Measurements from ENCODE around the gene HDAC4.

HDAC4 gene

GRCh38 chr2:239202836-239203235 lies 198.0 kb downstream of the HDAC4 start:
- DNase-seq (ENCODE audit: low read depth), result no peak
- TF ChIP-seq, protein P1, sequence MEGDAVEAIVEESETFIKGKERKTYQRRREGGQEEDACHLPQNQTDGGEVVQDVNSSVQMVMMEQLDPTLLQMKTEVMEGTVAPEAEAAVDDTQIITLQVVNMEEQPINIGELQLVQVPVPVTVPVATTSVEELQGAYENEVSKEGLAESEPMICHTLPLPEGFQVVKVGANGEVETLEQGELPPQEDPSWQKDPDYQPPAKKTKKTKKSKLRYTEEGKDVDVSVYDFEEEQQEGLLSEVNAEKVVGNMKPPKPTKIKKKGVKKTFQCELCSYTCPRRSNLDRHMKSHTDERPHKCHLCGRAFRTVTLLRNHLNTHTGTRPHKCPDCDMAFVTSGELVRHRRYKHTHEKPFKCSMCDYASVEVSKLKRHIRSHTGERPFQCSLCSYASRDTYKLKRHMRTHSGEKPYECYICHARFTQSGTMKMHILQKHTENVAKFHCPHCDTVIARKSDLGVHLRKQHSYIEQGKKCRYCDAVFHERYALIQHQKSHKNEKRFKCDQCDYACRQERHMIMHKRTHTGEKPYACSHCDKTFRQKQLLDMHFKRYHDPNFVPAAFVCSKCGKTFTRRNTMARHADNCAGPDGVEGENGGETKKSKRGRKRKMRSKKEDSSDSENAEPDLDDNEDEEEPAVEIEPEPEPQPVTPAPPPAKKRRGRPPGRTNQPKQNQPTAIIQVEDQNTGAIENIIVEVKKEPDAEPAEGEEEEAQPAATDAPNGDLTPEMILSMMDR (IDR thresholded peaks at IDR 0.05; ENCODE audit: control insufficient read depth, insufficient read depth, low read depth, low read length, missing control alignments), result no peak
- H3K4me3 ChIP-seq (ENCODE audit: control insufficient read depth, low read depth, low read length), result no peak overlapping the region

- TF ChIP-seq, protein P1 (IDR thresholded peaks at IDR 0.05; ENCODE audit: control insufficient read depth, insufficient read depth, low read depth, low read length, missing control alignments), result no peak
- DNase-seq (ENCODE audit: low read depth), result no peak
- no peak overlapping the region for H3K4me3 ChIP-seq (ENCODE audit: control insufficient read depth, low read depth, low read length)
These were observed 198.5 kb downstream of the HDAC4 start for GRCh38 chr2:239202343-239202742.

DNA sequence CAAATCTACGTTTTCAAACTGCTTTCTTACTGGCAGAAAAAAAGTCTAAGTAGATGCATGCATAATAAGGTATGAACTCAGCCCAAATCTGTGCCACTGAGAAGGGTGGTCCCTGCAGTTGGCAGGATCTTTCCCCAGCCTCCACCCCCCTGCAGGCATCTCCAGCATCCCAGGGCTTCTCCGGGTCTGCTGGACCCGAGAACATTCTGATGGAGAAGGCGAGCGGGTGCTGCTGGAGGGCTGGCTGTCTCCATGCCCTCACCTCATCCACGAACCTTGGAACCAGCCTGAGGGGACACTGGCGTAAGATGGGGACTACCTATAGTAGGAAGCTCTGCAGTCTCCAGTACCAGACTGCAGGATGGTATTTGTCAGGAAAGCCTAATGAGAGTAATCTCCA lies 198.9 kb downstream of the HDAC4 start:
- no peak for DNase-seq (ENCODE audit: low read depth)
- H3K4me3 ChIP-seq (ENCODE audit: control insufficient read depth, low read depth, low read length), result no peak overlapping the region
- TF ChIP-seq, protein P1 (IDR thresholded peaks at IDR 0.05; ENCODE audit: control insufficient read depth, insufficient read depth, low read depth, low read length, missing control alignments), result no peak

DNA sequence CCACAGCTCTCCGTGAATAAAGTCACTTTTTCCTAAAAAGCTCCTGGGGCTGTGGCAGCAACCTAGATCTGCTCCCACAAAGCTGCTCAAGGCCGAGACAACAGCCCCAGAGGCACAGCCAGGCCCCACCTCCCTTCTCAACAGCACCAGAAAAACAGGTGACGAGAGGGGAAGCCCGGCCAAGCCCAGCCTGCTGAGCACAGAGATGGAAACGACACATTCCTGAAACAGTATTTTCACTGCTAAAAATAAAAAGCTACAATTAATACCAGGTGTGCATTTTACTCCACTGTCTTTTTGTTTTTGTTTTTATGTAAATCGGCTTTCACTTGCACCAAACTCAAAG lies 199.3 kb downstream of the HDAC4 start:
- TF ChIP-seq, protein P1 (IDR thresholded peaks at IDR 0.05; ENCODE audit: control insufficient read depth, insufficient read depth, low read depth, low read length, missing control alignments), result no peak
- H3K4me3 ChIP-seq (ENCODE audit: control insufficient read depth, low read depth, low read length), result no peak overlapping the region
- DNase-seq (ENCODE audit: low read depth), result no peak

GRCh38 chr2:239200646-239201530 lies 199.9 kb downstream of the HDAC4 start:
- TF ChIP-seq, protein P1 (IDR thresholded peaks at IDR 0.05; ENCODE audit: control insufficient read depth, insufficient read depth, low read depth, low read length, missing control alignments), result no peak
- H3K4me3 ChIP-seq (ENCODE audit: control insufficient read depth, low read depth, low read length), result no peak overlapping the region
- DNase-seq (ENCODE audit: low read depth), result no peak

- DNase-seq (ENCODE audit: low read depth), result no peak
- TF ChIP-seq, protein P1 (IDR thresholded peaks at IDR 0.05; ENCODE audit: control insufficient read depth, insufficient read depth, low read depth, low read length, missing control alignments), result no peak
These were observed 201.6 kb downstream of the HDAC4 start for GRCh38 chr2:239199041-239199768.

More at GRCh38 chr2:239199041-239199768, 201.6 kb downstream of the HDAC4 start:
- H3K4me3 ChIP-seq (ENCODE audit: control insufficient read depth, low read depth, low read length), result no peak overlapping the region

Measured in AG09309 (cell line).